Measurements from ENCODE around the gene VGLL1.

VGLL1 gene

GRCh38 chrX:136555694-136556093 is 23.7 kb downstream of the VGLL1 start:
- H3K27ac ChIP-seq (ENCODE audit: low read depth, low read length): no peak overlapping the region
- no peaks in the 10 kb centered on the region for H3K9me3 ChIP-seq (ENCODE audit: insufficient read depth, low read depth, low read length)
- 84% methylated on average over 2 of the region's 2 CpGs for WGBS
- H3K27me3 ChIP-seq (ENCODE audit: insufficient read depth, low read length): no peaks in the 10 kb centered on the region
- no peaks in the 10 kb centered on the region for H3K36me3 ChIP-seq (ENCODE audit: insufficient read depth, low read length)
- no peak overlapping the region for H3K4me3 ChIP-seq (ENCODE audit: low read length)
- no peak overlapping the region for H3K9ac ChIP-seq (ENCODE audit: low read depth, low read length)
- no peaks in the 10 kb centered on the region for H3K4me1 ChIP-seq (ENCODE audit: insufficient read depth, low read length)

DNA sequence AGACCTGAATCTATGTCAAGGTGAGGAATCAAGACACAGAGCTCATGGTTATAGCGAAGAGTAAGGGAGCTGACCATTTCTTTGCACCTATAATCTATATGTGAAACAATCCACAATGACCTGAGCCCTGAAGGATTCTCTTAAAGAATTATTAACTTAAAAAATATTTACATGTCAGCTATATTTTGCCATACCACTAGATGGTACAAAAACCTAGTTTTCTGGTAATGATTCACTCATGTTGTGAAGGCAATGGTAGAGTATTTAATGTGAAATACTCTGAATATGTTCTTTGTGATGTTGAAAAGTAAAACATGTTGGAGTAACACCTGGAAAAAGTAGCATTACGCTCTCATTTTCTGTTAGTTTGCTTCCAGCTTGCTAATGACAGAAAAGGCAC is 40.0 kb downstream of the VGLL1 start:
- no peaks in the 10 kb centered on the region for H3K36me3 ChIP-seq (ENCODE audit: insufficient read depth, low read length)
- no peak overlapping the region for H3K4me3 ChIP-seq (ENCODE audit: low read length)
- H3K9ac ChIP-seq (ENCODE audit: low read depth, low read length): no peak overlapping the region
- WGBS: 90% methylated on average over 2 of the region's 2 CpGs
- H3K27me3 ChIP-seq (ENCODE audit: insufficient read depth, low read length): no peaks in the 10 kb centered on the region
- H3K27ac ChIP-seq (ENCODE audit: low read depth, low read length): no peak overlapping the region
- H3K9me3 ChIP-seq (ENCODE audit: insufficient read depth, low read depth, low read length): no peaks in the 10 kb centered on the region
- H3K4me1 ChIP-seq (ENCODE audit: insufficient read depth, low read length): no peaks in the 10 kb centered on the region

- Histone ChIP-seq H3K27me3 (ENCODE audit: insufficient read depth, low read length) (no peaks in the 10 kb centered on the region), H3K9ac (ENCODE audit: low read depth, low read length) (no peak overlapping the region), H3K36me3 (ENCODE audit: insufficient read depth, low read length) (no peaks in the 10 kb centered on the region), H3K9me3 (ENCODE audit: insufficient read depth, low read depth, low read length) (no peaks in the 10 kb centered on the region), H3K4me1 (ENCODE audit: insufficient read depth, low read length) (no peaks in the 10 kb centered on the region), H3K4me3 (ENCODE audit: low read length) (no peak overlapping the region), H3K27ac (ENCODE audit: low read depth, low read length) (no peak overlapping the region)
- 76% methylated on average over 3 of the region's 3 CpGs for WGBS
These were observed 42.5 kb downstream of the VGLL1 start for GRCh38 chrX:136574548-136574947.

DNA sequence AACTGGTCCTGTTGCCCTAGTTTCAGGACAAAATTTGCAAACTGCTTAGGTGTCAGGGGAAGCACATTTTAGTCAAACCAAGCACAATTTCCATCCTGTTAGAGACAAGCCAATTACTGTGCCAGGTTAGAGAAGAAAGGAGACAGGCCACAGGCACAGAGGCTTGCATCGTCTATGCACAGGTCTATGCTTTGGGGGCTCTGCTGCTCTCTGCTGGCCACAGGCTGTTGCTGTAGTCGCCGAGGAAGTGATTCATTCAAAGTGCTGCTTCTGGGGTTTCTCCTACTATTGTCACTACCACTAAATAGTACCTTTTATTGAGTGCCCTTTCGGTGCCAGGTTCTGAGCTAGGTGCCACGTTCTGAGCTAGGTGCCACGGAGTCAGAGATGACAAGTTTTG is 45.5 kb downstream of the VGLL1 start:
- Histone ChIP-seq H3K27ac (ENCODE audit: low read depth, low read length) (no peak overlapping the region), H3K9me3 (ENCODE audit: insufficient read depth, low read depth, low read length) (no peaks in the 10 kb centered on the region), H3K9ac (ENCODE audit: low read depth, low read length) (no peak overlapping the region), H3K27me3 (ENCODE audit: insufficient read depth, low read length) (no peaks in the 10 kb centered on the region), H3K4me3 (ENCODE audit: low read length) (no peak overlapping the region), H3K36me3 (ENCODE audit: insufficient read depth, low read length) (no peaks in the 10 kb centered on the region), H3K4me1 (ENCODE audit: insufficient read depth, low read length) (no peaks in the 10 kb centered on the region)
- WGBS: 10% methylated on average over 6 of the region's 6 CpGs

DNA sequence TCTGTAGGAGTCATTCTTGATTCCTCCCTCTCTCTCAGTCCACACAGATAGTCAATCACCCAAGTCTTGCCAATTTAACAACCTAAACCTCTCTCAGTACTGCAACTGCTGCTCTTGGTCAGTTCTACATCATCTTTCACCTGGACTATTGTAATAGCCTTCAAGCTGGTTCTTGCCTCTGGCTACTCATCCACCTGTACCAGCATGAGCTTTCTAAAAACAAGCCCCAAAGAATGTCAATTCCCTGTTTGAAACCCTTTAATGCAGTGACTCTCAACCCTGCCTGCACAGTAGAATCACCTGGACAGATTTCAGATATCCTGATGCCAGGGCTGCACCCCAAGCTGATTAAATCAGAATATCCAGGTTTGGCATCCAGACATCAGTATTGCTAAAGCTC is 48.3 kb downstream of the VGLL1 start:
- Histone ChIP-seq H3K9ac (ENCODE audit: low read depth, low read length) (no peak overlapping the region), H3K27ac (ENCODE audit: low read depth, low read length) (no peak overlapping the region), H3K36me3 (ENCODE audit: insufficient read depth, low read length) (no peaks in the 10 kb centered on the region), H3K4me3 (ENCODE audit: low read length) (no peak overlapping the region), H3K9me3 (ENCODE audit: insufficient read depth, low read depth, low read length) (no peaks in the 10 kb centered on the region), H3K27me3 (ENCODE audit: insufficient read depth, low read length) (no peaks in the 10 kb centered on the region), H3K4me1 (ENCODE audit: insufficient read depth, low read length) (no peaks in the 10 kb centered on the region)

DNA sequence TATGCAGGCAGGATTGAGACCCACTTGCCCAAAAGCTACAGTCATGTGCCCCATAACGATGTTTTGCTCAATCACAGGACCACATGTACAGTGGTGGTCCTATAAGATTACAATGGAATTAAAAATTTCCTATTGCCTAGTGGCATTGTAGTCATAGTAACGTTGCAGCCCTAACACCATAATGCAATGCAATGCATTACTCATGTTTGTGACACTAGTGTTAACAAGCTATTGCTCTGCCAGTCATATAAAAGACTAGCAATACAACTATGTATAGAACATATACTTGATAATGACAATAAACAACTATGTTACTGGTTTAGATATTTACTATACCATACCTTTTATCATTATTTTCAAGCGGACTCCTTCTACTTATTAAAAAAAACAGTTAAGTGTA is 50.6 kb downstream of the VGLL1 start:
- Histone ChIP-seq H3K36me3 (ENCODE audit: insufficient read depth, low read length) (no peaks in the 10 kb centered on the region), H3K4me1 (ENCODE audit: insufficient read depth, low read length) (0 out of 2 replicates have a peak, but pooled peaks cover 3% of the 10 kb centered on the region), H3K9me3 (ENCODE audit: insufficient read depth, low read depth, low read length) (no peaks in the 10 kb centered on the region), H3K27me3 (ENCODE audit: insufficient read depth, low read length) (no peaks in the 10 kb centered on the region), H3K9ac (ENCODE audit: low read depth, low read length) (no peak overlapping the region), H3K4me3 (ENCODE audit: low read length) (no peak overlapping the region), H3K27ac (ENCODE audit: low read depth, low read length) (no peak overlapping the region)
- WGBS: 80% methylated on average over 2 of the region's 3 CpGs

DNA sequence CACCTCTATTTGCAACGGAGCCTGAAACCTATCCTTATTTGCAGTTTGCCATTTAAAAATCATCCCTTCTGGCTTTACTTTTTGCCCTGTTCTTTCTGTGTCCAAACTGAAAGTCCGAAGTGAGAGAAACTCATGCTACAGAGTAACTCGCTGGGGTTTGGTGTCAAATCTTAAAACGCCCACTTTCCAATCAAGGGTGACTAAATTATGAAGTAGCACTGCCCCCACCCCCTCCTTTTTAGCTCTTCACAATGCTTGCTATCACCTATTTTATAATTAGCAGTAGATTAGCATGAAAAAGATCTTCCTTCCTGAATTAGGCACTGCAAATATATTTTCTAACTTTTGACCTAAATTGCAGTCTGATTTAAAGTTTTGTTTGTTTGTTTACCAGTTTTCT is 52.5 kb downstream of the VGLL1 start:
- Histone ChIP-seq H3K9me3 (ENCODE audit: insufficient read depth, low read depth, low read length) (no peaks in the 10 kb centered on the region), H3K4me1 (ENCODE audit: insufficient read depth, low read length) (0 out of 2 replicates have a peak, but pooled peaks cover 3% of the 10 kb centered on the region), H3K4me3 (ENCODE audit: low read length) (no peak overlapping the region), H3K36me3 (ENCODE audit: insufficient read depth, low read length) (no peaks in the 10 kb centered on the region), H3K27ac (ENCODE audit: low read depth, low read length) (no peak overlapping the region), H3K27me3 (ENCODE audit: insufficient read depth, low read length) (no peaks in the 10 kb centered on the region), H3K9ac (ENCODE audit: low read depth, low read length) (no peak overlapping the region)
- 76% methylated on average over 4 of the region's 4 CpGs for WGBS

DNA sequence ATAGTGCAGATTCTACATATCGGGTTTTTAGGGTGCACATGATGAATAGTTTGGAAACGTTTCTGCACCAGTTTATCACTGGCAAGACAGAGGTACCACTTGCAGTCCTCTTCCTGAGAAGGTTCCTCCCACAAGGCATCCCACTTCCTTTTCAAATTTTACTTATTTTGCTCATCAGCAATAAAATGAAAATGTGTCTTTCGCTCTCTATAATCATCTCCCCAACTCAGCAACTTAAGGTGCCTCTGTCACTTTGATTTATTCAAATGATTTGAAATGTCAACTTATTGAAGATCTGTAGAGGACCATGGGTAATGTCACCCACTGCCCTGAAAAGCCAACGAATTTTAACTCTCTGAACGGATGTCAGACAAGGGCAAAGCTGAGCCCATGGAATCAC is 53.2 kb downstream of the VGLL1 start:
- WGBS: 91% methylated on average over 5 of the region's 5 CpGs
- Histone ChIP-seq H3K27ac (ENCODE audit: low read depth, low read length) (no peak overlapping the region), H3K4me3 (ENCODE audit: low read length) (no peak overlapping the region), H3K36me3 (ENCODE audit: insufficient read depth, low read length) (no peaks in the 10 kb centered on the region), H3K4me1 (ENCODE audit: insufficient read depth, low read length) (0 out of 2 replicates have a peak, but pooled peaks cover 3% of the 10 kb centered on the region), H3K9me3 (ENCODE audit: insufficient read depth, low read depth, low read length) (no peaks in the 10 kb centered on the region), H3K27me3 (ENCODE audit: insufficient read depth, low read length) (no peaks in the 10 kb centered on the region), H3K9ac (ENCODE audit: low read depth, low read length) (no peak overlapping the region)

DNA sequence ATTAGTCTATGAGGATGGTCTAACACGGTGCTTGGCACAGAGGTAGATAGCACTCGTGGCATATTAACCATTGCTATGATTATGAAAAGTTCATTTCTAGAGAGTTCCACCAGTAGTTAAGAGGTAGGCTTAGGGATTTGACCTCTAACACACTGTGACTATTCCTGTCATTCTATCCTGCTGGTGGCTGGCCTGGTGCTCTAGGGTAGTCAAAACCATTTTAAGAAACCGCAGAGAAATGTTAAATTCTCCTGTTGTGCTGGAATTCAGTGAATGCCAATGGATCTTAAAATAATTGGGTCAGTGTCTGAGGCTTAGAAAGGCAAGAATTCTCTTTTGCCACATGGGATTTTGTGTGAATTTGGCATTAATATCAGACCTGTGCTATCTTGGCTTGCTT is 53.9 kb downstream of the VGLL1 start:
- Histone ChIP-seq H3K9ac (ENCODE audit: low read depth, low read length) (no peak overlapping the region), H3K36me3 (ENCODE audit: insufficient read depth, low read length) (no peaks in the 10 kb centered on the region), H3K27me3 (ENCODE audit: insufficient read depth, low read length) (no peaks in the 10 kb centered on the region), H3K4me3 (ENCODE audit: low read length) (no peak overlapping the region), H3K9me3 (ENCODE audit: insufficient read depth, low read depth, low read length) (no peaks in the 10 kb centered on the region), H3K27ac (ENCODE audit: low read depth, low read length) (no peak overlapping the region), H3K4me1 (ENCODE audit: insufficient read depth, low read length) (0 out of 2 replicates have a peak, but pooled peaks cover 3% of the 10 kb centered on the region)
- WGBS: 79% methylated on average over 3 of the region's 3 CpGs

DNA sequence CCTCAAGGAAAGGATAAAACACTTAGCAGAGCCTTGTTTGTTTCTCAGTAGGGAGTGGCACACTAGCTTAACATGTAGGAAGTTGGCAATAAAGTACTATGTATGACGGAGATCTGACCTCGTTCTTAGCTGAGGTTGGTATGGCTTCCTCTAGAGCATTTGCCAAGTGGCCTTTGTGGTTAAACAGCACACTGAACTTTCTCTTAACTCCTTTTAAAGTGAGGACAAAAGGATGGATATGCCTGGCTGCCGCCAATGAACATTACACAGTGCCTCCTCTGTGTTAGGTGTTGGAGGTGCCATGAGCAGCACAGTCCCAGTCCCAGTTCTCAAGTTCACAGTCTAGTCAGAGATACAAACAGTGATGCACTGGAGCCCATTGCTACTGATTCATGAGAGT is 54.4 kb downstream of the VGLL1 start:
- no peaks in the 10 kb centered on the region for H3K27me3 ChIP-seq (ENCODE audit: insufficient read depth, low read length)
- H3K4me1 ChIP-seq (ENCODE audit: insufficient read depth, low read length): 0 out of 2 replicates have a peak, but pooled peaks cover 3% of the 10 kb centered on the region
- H3K4me3 ChIP-seq (ENCODE audit: low read length): no peak overlapping the region
- H3K9ac ChIP-seq (ENCODE audit: low read depth, low read length): no peak overlapping the region
- H3K36me3 ChIP-seq (ENCODE audit: insufficient read depth, low read length): no peaks in the 10 kb centered on the region
- 77% methylated on average over 3 of the region's 3 CpGs for WGBS
- no peak overlapping the region for H3K27ac ChIP-seq (ENCODE audit: low read depth, low read length)
- H3K9me3 ChIP-seq (ENCODE audit: insufficient read depth, low read depth, low read length): no peaks in the 10 kb centered on the region

DNA sequence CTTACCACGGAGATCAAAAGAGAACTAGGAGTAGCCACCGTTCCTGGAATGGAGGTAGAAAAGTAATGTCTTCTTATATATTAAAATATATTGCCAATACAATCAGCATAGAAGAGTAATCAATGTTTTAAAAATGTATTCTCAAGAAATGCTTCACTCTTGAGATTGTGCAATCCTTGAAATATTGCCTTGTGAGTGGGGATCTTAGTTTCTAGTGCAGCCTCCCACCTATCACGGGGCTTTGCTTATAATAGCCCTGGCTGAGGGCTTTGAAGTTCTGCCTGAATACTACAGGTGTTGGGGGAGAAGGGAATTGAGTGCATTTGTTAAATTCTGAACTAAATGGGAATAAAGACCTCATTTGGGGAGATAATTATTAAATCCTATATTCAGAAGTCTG is 55.5 kb downstream of the VGLL1 start:
- H3K4me3 ChIP-seq (ENCODE audit: low read length): no peak overlapping the region
- H3K9me3 ChIP-seq (ENCODE audit: insufficient read depth, low read depth, low read length): no peaks in the 10 kb centered on the region
- no peak overlapping the region for H3K27ac ChIP-seq (ENCODE audit: low read depth, low read length)
- 90% methylated on average over 2 of the region's 3 CpGs for WGBS
- H3K4me1 ChIP-seq (ENCODE audit: insufficient read depth, low read length): 0 out of 2 replicates have a peak, but pooled peaks cover 3% of the 10 kb centered on the region
- H3K36me3 ChIP-seq (ENCODE audit: insufficient read depth, low read length): no peaks in the 10 kb centered on the region
- H3K27me3 ChIP-seq (ENCODE audit: insufficient read depth, low read length): no peaks in the 10 kb centered on the region
- H3K9ac ChIP-seq (ENCODE audit: low read depth, low read length): no peak overlapping the region

GRCh38 chrX:136588036-136588435 is 56.0 kb downstream of the VGLL1 start:
- Histone ChIP-seq H3K27ac (ENCODE audit: low read depth, low read length) (no peak overlapping the region), H3K9ac (ENCODE audit: low read depth, low read length) (no peak overlapping the region), H3K36me3 (ENCODE audit: insufficient read depth, low read length) (no peaks in the 10 kb centered on the region), H3K4me1 (ENCODE audit: insufficient read depth, low read length) (0 out of 2 replicates have a peak, but pooled peaks cover 3% of the 10 kb centered on the region), H3K9me3 (ENCODE audit: insufficient read depth, low read depth, low read length) (no peaks in the 10 kb centered on the region), H3K4me3 (ENCODE audit: low read length) (no peak overlapping the region), H3K27me3 (ENCODE audit: insufficient read depth, low read length) (no peaks in the 10 kb centered on the region)
- 100% methylated on average over 1 of the region's 1 CpG for WGBS

Measured in HUES64 (cell line).